Parathyroid adenoma (tissue), 2 donors: ENCODE measurements around the gene ATG5.

Source experiments
- H2AFZ ChIP-seq: fragments of 300-600 bp; sonication (generic); one replicate; pipeline ENCODE4 v1.7.0; 2017; ENCODE audit warnings: antibody characterized with exemption, mild to moderate bottlenecking
- H3K27ac ChIP-seq: fragments of 300-600 bp; sonication (generic); one replicate; pipeline ENCODE4 v1.7.0; 2017
- H3K27me3 ChIP-seq: fragments of 300-600 bp; sonication (generic); one replicate; pipeline ENCODE4 v1.7.0; 2017; ENCODE audit warnings: low read length; ENCODE audit not compliant: control insufficient read depth, insufficient read depth
- H3K36me3 ChIP-seq: fragments of 300-600 bp; sonication (generic); one replicate; pipeline ENCODE4 v1.7.0; 2017; ENCODE audit warnings: low read length; ENCODE audit not compliant: control insufficient read depth, insufficient read depth
- H3K4me1 ChIP-seq: fragments of 300-600 bp; sonication (generic); one replicate; pipeline ENCODE4 v1.7.0; 2017; ENCODE audit warnings: control low read depth
- H3K4me2 ChIP-seq: fragments of 300-600 bp; sonication (generic); one replicate; pipeline ENCODE4 v1.7.0; 2017; ENCODE audit warnings: low read length
- H3K4me3 ChIP-seq: fragments of 300-600 bp; sonication (generic); one replicate; pipeline ENCODE4 v1.7.0; 2017; ENCODE audit warnings: low read depth, low read length
- H3K79me2 ChIP-seq: fragments of 300-600 bp; sonication (generic); one replicate; pipeline ENCODE4 v1.7.0; 2017; ENCODE audit warnings: control low read depth
- H3K9ac ChIP-seq: fragments of 300-600 bp; sonication (generic); one replicate; pipeline ENCODE4 v1.7.0; 2017; ENCODE audit warnings: mild to moderate bottlenecking
- H3K9me3 ChIP-seq: fragments of 300-600 bp; sonication (generic); one replicate; pipeline ENCODE4 v1.7.0; 2017; ENCODE audit warnings: low read length; ENCODE audit not compliant: control insufficient read depth
- CTCF ChIP-seq: fragments of 300-600 bp; sonication (generic); IDR thresholded peaks from one replicate; pipeline ENCODE4 v1.7.0; 2017; ENCODE audit warnings: antibody characterized with exemption, mild to moderate bottlenecking
- donor health status: primary hyperparathyroidism.

The ATG5 gene

DNA sequence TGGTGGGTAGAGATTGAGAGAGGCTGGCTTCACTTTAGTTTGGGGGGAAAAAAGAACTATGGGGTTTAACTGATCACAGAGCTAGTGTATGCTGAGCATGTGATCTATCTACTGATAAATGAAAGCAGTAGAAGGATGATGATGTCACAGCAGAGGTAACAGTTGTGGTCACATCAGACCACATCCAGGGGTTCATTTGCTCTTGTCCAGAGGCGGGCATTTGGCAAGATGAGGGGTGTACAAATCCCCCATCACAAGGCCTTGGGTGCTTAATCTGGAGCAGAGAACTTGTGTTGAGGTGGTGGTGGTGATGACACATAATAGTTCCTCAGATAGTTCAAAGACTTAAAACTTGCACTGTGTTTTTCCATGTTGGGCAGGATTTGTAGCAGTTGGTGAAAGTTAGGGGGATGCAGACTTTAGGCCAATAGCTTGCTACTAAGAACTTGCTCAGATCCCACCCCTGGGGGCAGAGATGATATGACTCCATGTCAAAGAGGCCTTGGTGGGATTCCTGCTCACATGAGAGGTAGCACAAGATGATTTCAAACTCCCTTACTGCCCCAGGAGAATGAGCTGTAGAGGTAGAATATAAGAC is 176.0 kb downstream of the ATG5 start:
- Histone ChIP-seq H3K36me3 (no peaks in the 10 kb centered on the region), H3K9me3 (no peaks in the 10 kb centered on the region), H3K4me2 (no peak overlapping the region), H3K79me2 (no peaks in the 10 kb centered on the region), H3K27ac (no peak overlapping the region), H3K4me3 (no peak overlapping the region), H3K9ac (no peak overlapping the region), H3K27me3 (no peaks in the 10 kb centered on the region), H2AFZ (no peak overlapping the region), H3K4me1 (no peaks in the 10 kb centered on the region)
- no peak for TF ChIP-seq CTCF

- Histone ChIP-seq H3K36me3 (no peaks in the 10 kb centered on the region), H2AFZ (no peak overlapping the region), H3K79me2 (no peaks in the 10 kb centered on the region), H3K4me1 (no peaks in the 10 kb centered on the region), H3K4me2 (no peak overlapping the region), H3K9me3 (no peaks in the 10 kb centered on the region), H3K27me3 (no peaks in the 10 kb centered on the region), H3K27ac (no peak overlapping the region), H3K4me3 (no peak overlapping the region), H3K9ac (no peak overlapping the region)
- TF ChIP-seq CTCF: no peak
Observed at GRCh38 chr6:106147476-106147875, 178.1 kb downstream of the ATG5 start.

DNA sequence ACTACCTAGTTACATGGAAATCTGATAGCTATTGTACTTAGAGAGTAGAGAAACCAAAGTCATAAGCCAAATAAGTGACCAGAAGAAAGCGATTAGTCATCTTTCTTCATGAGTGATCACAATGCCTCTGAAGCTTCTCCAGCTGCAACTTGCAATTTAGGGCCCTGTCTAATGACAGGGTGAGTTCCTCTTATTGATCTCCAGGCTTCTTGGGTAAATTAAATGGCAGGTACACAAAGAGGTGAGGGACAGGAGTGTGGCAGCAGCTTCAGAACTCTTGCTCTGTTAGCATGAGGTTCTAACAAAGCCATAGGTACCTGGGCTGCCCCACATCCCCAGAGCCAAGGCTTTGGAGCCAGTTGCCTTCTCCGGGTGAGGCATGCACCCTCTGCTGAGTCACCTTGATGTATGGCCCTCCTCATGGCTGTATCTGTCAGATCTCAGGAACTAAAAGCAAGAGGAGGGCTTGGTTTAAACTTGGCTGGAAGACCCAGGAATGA is 178.7 kb downstream of the ATG5 start:
- Histone ChIP-seq H2AFZ (no peak overlapping the region), H3K9ac (no peak overlapping the region), H3K4me2 (no peak overlapping the region), H3K79me2 (no peaks in the 10 kb centered on the region), H3K36me3 (no peaks in the 10 kb centered on the region), H3K27me3 (no peaks in the 10 kb centered on the region), H3K4me3 (no peak overlapping the region), H3K4me1 (no peaks in the 10 kb centered on the region), H3K27ac (no peak overlapping the region), H3K9me3 (no peaks in the 10 kb centered on the region)
- TF ChIP-seq CTCF: no peak

DNA sequence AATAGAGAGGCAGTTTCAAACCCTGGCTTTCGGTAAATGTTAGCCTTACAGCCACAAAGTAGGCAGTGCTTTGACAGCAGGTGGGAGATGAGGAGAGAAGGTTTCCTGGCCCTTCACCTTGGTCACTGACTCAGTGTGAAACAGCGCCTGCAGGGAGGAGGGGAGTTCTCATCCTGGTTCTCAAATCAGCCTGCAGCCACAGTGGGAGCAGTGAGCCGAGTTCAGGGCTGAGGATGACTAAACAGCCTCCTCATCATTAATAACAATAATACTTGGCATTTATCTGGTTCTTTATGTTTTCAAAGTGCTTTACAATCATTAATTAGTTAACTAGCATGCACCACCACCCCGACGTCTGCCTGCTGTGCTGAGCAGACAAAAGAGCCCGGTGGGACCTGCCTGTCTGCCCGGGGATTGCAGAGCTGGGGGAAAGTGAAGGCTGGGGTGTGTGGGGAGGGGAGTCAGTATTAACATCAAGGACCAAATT is 179.8 kb downstream of the ATG5 start:
- Histone ChIP-seq H2AFZ (no peak overlapping the region), H3K27me3 (no peaks in the 10 kb centered on the region), H3K9ac (no peak overlapping the region), H3K36me3 (no peaks in the 10 kb centered on the region), H3K4me3 (no peak overlapping the region), H3K79me2 (no peaks in the 10 kb centered on the region), H3K27ac (no peak overlapping the region), H3K9me3 (no peaks in the 10 kb centered on the region), H3K4me1 (no peaks in the 10 kb centered on the region), H3K4me2 (no peak overlapping the region)
- TF ChIP-seq CTCF: no peak

DNA sequence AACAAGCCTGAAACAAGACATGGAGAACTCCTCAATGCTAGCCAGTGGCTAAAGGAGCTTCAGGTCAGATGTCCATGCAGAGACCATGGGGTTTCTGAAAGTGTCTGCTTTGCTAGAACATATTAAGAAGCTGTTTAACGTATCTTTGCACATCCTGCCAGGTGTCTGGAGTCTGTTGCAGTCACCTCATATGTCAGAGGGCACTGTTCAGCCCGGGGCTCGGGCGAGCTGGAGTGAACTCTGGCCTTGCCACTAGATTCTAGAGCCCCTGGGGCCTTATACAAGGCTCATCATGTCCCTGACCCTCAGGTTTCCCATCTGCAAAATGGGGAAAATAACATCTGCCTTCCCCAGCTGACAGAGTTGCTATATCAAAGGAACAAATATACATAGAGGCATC is 180.4 kb downstream of the ATG5 start:
- no peak overlapping the region for H3K4me2 ChIP-seq
- H3K36me3 ChIP-seq: no peaks in the 10 kb centered on the region
- no peaks in the 10 kb centered on the region for H3K79me2 ChIP-seq
- H3K4me3 ChIP-seq: no peak overlapping the region
- H3K9ac ChIP-seq: no peak overlapping the region
- no peaks in the 10 kb centered on the region for H3K27me3 ChIP-seq
- no peak overlapping the region for H2AFZ ChIP-seq
- no peak overlapping the region for H3K27ac ChIP-seq
- no peaks in the 10 kb centered on the region for H3K4me1 ChIP-seq
- no peaks in the 10 kb centered on the region for H3K9me3 ChIP-seq
- no peak for TF ChIP-seq CTCF
